Breast epithelium (tissue), 3 donors: ENCODE data around the gene PCMT1.

Experiments used
- POLR2A ChIP-seq: fragments of 450-650 bp; IDR thresholded peaks from one replicate; pipeline ENCODE4 v1.6.1; 2016; ENCODE audit warnings: antibody characterized with exemption, mild to moderate bottlenecking, moderate library complexity
- POLR2AphosphoS5 ChIP-seq, 3 donors: sonication (generic); formaldehyde crosslinking; IDR thresholded peaks; one replicate each; pipeline ENCODE4 v1.6.1; 2017; ENCODE audit warnings: antibody characterized with exemption in 3 of 3
- TF ChIP-seq, protein P1 (sequence below), 3 donors: fragments of 450-650 bp; IDR thresholded peaks; one replicate each; pipeline ENCODE4 v1.5.1; 2016 to 2017; ENCODE audit warnings: antibody characterized with exemption in 3 of 3, mild to moderate bottlenecking in 3 of 3, moderate library complexity in 3 of 3

DNA sequence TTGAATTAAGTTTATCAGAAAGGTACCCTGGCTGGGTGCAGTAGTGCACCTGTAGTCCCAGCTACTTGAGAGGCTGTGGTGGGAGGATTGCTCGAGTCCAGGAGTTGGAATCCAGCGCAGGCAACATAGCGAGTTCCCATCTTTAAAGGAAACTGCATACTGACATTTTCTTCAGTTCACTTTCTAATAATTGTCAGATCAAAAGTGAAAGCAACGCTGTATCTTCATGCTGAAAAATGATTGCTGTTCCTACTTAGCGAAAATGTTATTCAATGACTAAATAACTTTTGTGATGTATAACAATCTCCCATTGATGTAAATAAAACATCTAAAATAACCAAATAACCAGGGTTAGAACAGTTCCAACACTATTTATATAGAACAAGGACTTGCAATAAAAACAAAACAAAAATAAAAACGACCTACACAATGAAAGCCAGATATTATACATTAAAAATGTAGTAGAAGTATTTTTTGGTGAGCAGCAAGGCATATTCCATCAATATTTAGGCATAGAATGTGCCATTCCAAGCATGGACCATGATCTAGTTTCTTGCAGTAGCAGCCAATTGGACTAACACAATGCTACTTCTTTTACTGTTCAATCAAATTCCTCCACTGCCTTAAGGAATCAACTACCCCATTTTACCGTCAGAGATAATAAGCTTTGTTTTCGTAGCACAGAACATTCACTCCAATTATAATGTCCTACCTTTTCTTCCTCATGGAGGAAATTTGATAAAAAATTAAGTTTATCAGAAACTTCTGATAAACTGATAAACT, 33.2 kb upstream of the PCMT1 start:
- TF ChIP-seq, protein P1, sequence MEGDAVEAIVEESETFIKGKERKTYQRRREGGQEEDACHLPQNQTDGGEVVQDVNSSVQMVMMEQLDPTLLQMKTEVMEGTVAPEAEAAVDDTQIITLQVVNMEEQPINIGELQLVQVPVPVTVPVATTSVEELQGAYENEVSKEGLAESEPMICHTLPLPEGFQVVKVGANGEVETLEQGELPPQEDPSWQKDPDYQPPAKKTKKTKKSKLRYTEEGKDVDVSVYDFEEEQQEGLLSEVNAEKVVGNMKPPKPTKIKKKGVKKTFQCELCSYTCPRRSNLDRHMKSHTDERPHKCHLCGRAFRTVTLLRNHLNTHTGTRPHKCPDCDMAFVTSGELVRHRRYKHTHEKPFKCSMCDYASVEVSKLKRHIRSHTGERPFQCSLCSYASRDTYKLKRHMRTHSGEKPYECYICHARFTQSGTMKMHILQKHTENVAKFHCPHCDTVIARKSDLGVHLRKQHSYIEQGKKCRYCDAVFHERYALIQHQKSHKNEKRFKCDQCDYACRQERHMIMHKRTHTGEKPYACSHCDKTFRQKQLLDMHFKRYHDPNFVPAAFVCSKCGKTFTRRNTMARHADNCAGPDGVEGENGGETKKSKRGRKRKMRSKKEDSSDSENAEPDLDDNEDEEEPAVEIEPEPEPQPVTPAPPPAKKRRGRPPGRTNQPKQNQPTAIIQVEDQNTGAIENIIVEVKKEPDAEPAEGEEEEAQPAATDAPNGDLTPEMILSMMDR (IDR thresholded peaks at IDR 0.05), result no peak
- no peak for TF ChIP-seq POLR2A
- TF ChIP-seq POLR2AphosphoS5 (IDR thresholded peaks at IDR 0.05), result no peak
